PC-3 (cell line): Measurements from ENCODE around the gene MAML2. TPM values are rescaled to one million over a fixed set of nuclear protein-coding genes. Genes with fewer than 3 reads are reported as not detected.

Source experiments
- ATAC-seq: fragments of 200-7000 bp; cut with Tn5 transposase; 2 replicates; pipeline ENCODE4 v1.9.1; 2020; ENCODE audit warnings: mild to moderate bottlenecking, moderate library complexity
- BruUV-seq: library from RNA; stranded (reverse); fragments of 400-500 nt; replicated peaks from 2 replicates; lab custom pipeline; 2021; lab: Mats Ljungman, UMichigan
- CTCF ChIA-PET: fragments of 300-600 bp; sonication (Branson Sonifier 250); formaldehyde crosslinking; loops from one replicate; lab custom pipeline; 2022; ENCODE audit warnings: antibody characterized with exemption; lab: Charles Lee
- POLR2A ChIA-PET: fragments of 300-600 bp; sonication (Branson Sonifier 250); formaldehyde crosslinking; loops from one replicate; lab custom pipeline; 2022; ENCODE audit warnings: antibody characterized with exemption; ENCODE audit not compliant: unreplicated experiment; lab: Charles Lee
- DNase-seq: peaks from one replicate; pipeline ENCODE4 v3.0.0-alpha.2; 2015
- H2AFZ ChIP-seq: fragments of 300-600 bp; sonication (generic); 2 replicates; pipeline ENCODE4 v1.6.0; 2016; ENCODE audit warnings: antibody characterized with exemption, low read length
- H3F3A ChIP-seq: fragments of 300-600 bp; sonication (generic); one replicate; pipeline ENCODE4 v1.6.0; 2017; ENCODE audit warnings: antibody characterized with exemption, low read length, control low read depth, mild to moderate bottlenecking; ENCODE audit not compliant: unreplicated experiment
- H3K27ac ChIP-seq: fragments of 300-600 bp; sonication (generic); 2 replicates; pipeline ENCODE4 v1.5.1; 2016; ENCODE audit warnings: mild to moderate bottlenecking, low read length
- H3K27me3 ChIP-seq: fragments of 300-600 bp; sonication (generic); 2 replicates; pipeline ENCODE4 v1.6.1; 2016; ENCODE audit warnings: low read length, mixed read lengths
- H3K36me3 ChIP-seq: fragments of 300-600 bp; sonication (generic); 2 replicates; pipeline ENCODE4 v1.6.1; 2016; ENCODE audit warnings: low read depth, mixed run types, low read length, mixed read lengths
- H3K4me1 ChIP-seq: fragments of 300-600 bp; sonication (generic); 2 replicates; pipeline ENCODE4 v1.5.1; 2016; ENCODE audit warnings: low read length; ENCODE audit not compliant: insufficient read depth
- H3K4me2 ChIP-seq: fragments of 300-600 bp; sonication (generic); 2 replicates; pipeline ENCODE4 v1.6.0; 2016; ENCODE audit warnings: low read length
- H3K4me3 ChIP-seq: fragments of 300-600 bp; sonication (generic); 2 replicates; pipeline ENCODE4 v1.5.1; 2016; ENCODE audit warnings: mild to moderate bottlenecking, low read length, mixed read lengths
- H3K79me2 ChIP-seq: fragments of 300-600 bp; sonication (generic); 2 replicates; pipeline ENCODE4 v1.6.1; 2017; ENCODE audit warnings: low read length, mixed read lengths
- H3K9ac ChIP-seq: fragments of 300-600 bp; sonication (generic); 2 replicates; pipeline ENCODE4 v1.6.0; 2016; ENCODE audit warnings: mild to moderate bottlenecking, low read length
- H3K9me2 ChIP-seq: fragments of 300-600 bp; sonication (generic); replicated peaks from 2 replicates; pipeline ENCODE4 v1.6.1; 2016; ENCODE audit warnings: mixed run types, low read length, mixed read lengths
- H3K9me3 ChIP-seq: fragments of 300-600 bp; sonication (generic); 2 replicates; pipeline ENCODE4 v1.6.1; 2016; ENCODE audit warnings: low read length, mixed read lengths
- H4K20me1 ChIP-seq: fragments of 300-600 bp; sonication (generic); 2 replicates; pipeline ENCODE4 v1.6.1; 2016; ENCODE audit warnings: low read length, mixed read lengths
- CTCF ChIP-seq: fragments of 300-600 bp; sonication (generic); conservative IDR thresholded peaks from 2 replicates; pipeline ENCODE4 v1.5.1; 2017; ENCODE audit warnings: antibody characterized with exemption, low read depth, mild to moderate bottlenecking, low read length
- EZH2 ChIP-seq: fragments of 300-600 bp; sonication (generic); IDR thresholded peaks from one replicate; pipeline ENCODE4 v1.6.1; 2017; ENCODE audit warnings: antibody characterized with exemption, mild to moderate bottlenecking, low read length; ENCODE audit not compliant: unreplicated experiment
- EZH2phosphoT487 ChIP-seq: fragments of 300-600 bp; sonication (generic); IDR thresholded peaks from 2 replicates; pipeline ENCODE4 v1.6.1; 2018; ENCODE audit warnings: mild to moderate bottlenecking, antibody characterized with exemption, low read length, borderline replicate concordance
- intact Hi-C: fragments of 100-400 bp; cut with micrococcal nuclease; formaldehyde crosslinking; loops from 2 replicates; pipeline ENCODE4 v1.9.0; 2023
- total RNA-seq: library from RNA; depleted of rRNA; stranded (reverse); fragments of >200 nt; gene quantifications from 2 replicates; pipeline ENCODE4 v1.2.3, GENCODE V29; 2014

MAML2 gene
- total RNA-seq, 1 experiment from 2014 or later = 10.9 TPM

DNA sequence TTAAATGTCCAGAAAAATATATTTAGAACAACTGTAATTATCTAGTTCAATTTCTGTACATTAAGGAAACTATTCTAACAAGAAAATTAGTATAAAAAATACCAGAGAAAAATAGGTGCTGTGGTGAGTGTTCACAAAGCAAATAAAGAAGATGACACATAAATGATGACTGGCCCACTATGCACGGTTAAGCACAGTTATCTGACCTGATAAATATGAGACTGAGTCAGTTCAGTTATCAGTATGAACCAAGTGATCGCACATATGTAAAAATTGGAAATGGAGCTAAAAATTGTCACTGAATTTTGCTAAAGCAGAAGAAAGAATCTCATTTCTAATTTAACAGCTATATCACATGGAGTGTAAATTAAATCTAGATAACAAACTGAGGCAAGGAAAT is 18.8 kb upstream of the MAML2 start:
- Histone ChIP-seq H3K4me2 (no peak overlapping the region), H3K9me3 (no peaks in the 10 kb centered on the region), H3F3A (no peaks in the 10 kb centered on the region), H3K4me1 (no peaks in the 10 kb centered on the region), H2AFZ (no peak overlapping the region), H3K79me2 (no peaks in the 10 kb centered on the region), H3K36me3 (peaks cover 4% of the 10 kb centered on the region; the same call in 1 of the 2 replicates), H3K27me3 (no peaks in the 10 kb centered on the region), H3K27ac (no peak overlapping the region), H3K4me3 (no peak overlapping the region), H3K9me2 (no peaks in the 10 kb centered on the region), H4K20me1 (no peaks in the 10 kb centered on the region), H3K9ac (no peak overlapping the region)
- intact Hi-C loops = no loop called here
- POLR2A ChIA-PET = interaction anchor here (0.5 kb wide), 1 partner anchor 14 kb away, joined by 5 read pairs; no protein-coding TSS in a partner anchor
- ATAC-seq (no peak), DNase-seq (no peak)
- TF ChIP-seq EZH2 (no peak), EZH2phosphoT487 (no peak), CTCF (no peak)
- CTCF ChIA-PET = no interaction called here
- BruUV-seq = no TSS peak

DNA sequence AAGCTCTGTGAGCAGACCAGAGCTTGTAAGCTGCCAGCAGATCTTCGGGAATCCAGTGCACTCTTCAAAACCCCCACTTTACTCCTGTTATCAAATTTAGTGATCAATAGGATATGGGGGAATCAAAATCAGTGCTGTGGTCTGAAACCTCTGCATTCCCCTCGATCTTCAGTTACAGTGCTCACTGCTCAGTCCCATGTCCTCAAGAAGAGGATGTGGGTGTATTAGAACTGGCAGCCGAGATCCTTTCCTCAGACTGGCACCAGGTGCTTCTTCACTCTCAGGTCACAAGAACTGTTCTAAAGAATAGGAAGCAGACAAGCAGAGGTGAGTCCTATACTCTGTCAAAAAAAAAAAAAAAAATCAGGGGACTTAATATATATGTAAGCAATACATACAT is 15.3 kb upstream of the MAML2 start:
- H3K79me2 ChIP-seq = no peaks in the 10 kb centered on the region
- H4K20me1 ChIP-seq = no peaks in the 10 kb centered on the region
- no peaks in the 10 kb centered on the region for H3K9me2 ChIP-seq
- no peak for TF ChIP-seq EZH2
- TF ChIP-seq CTCF = no peak
- H3K4me1 ChIP-seq = no peaks in the 10 kb centered on the region
- POLR2A ChIA-PET = no interaction called here
- no peak for DNase-seq
- no peak for ATAC-seq
- H3K4me3 ChIP-seq = no peak overlapping the region
- BruUV-seq = no TSS peak
- no peaks in the 10 kb centered on the region for H3K27me3 ChIP-seq
- H3F3A ChIP-seq = no peaks in the 10 kb centered on the region
- no peaks in the 10 kb centered on the region for H3K9me3 ChIP-seq
- no peak overlapping the region for H3K27ac ChIP-seq
- CTCF ChIA-PET = no interaction called here
- H2AFZ ChIP-seq = no peak overlapping the region
- intact Hi-C loops = no loop called here
- H3K36me3 ChIP-seq = peaks cover 4% of the 10 kb centered on the region; the same call in 1 of the 2 replicates
- H3K4me2 ChIP-seq = no peak overlapping the region
- no peak overlapping the region for H3K9ac ChIP-seq

- H3K27ac ChIP-seq = no peak overlapping the region
- no peaks in the 10 kb centered on the region for H3F3A ChIP-seq
- ChIA-PET POLR2A (no interaction called here), CTCF (no interaction called here)
- no peak overlapping the region for H3K4me2 ChIP-seq
- DNase-seq (no peak), ATAC-seq (no peak)
- no peaks in the 10 kb centered on the region for H3K9me2 ChIP-seq
- no peak for TF ChIP-seq EZH2
- TF ChIP-seq CTCF = no peak
- TF ChIP-seq EZH2phosphoT487 = no peak
- peaks cover 4% of the 10 kb centered on the region; the same call in 1 of the 2 replicates for H3K36me3 ChIP-seq
- no peaks in the 10 kb centered on the region for H3K9me3 ChIP-seq
- no peak overlapping the region for H2AFZ ChIP-seq
- H3K4me3 ChIP-seq = no peak overlapping the region
- no peak overlapping the region for H3K9ac ChIP-seq
- no peaks in the 10 kb centered on the region for H3K79me2 ChIP-seq
- BruUV-seq = no TSS peak
- no peaks in the 10 kb centered on the region for H3K4me1 ChIP-seq
- no peaks in the 10 kb centered on the region for H3K27me3 ChIP-seq
- H4K20me1 ChIP-seq = no peaks in the 10 kb centered on the region
- intact Hi-C loops = no loop called here
Measured at GRCh38 chr11:96357794-96358193, 14.8 kb upstream of the MAML2 start.
